ENCODE results near the gene LACTB.
A peak's percentile ranks its signal among the peaks of the same experiment; 100 is the strongest.
"Not testable (repeated sequence)": the region's sequence is repeated elsewhere in the genome, so short reads cannot be mapped to it uniquely, and the experiment has no call there.

The LACTB gene

DNA sequence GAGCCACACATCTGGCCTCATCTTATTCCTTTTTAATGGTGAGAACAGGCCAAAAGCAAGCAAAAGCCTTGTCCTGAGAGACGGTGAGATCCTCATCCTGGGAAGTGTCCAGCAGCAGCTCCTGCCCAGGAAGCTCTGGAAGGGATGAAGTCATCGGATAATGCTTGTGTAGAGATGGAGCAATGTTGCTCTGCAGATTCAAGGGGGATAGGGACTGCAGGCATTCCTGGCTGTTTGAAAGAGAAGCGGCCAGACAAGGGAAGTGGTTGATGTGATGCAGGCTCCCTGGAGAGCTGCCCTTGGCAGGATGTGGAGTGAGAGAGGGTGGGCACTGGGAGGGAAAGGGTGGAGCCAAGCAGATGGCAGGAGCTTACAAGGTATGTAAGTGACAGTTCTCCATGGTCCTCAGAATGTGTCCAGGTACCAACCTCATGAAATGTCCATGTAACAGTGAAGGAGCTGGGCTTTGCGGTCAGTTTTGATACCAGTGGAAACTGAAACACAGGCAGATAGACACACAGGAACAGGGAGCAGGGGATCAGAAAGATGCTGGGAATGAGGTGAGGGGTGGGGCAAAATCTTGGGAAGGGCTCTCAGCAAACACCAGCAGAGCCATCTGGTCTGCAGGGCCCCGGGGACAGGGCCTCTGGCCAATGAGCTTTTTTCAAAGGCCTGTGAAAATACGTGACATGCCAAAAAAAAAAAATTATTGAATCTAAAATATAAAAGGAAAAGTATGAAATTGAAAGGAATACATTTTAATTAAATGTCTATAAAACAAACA, 32.2 kb upstream of the LACTB start:
- FAIRE-seq (peak; percentile 56), DNase-seq (ENCODE audit: low spot score) (peak; percentile 84)

DNA sequence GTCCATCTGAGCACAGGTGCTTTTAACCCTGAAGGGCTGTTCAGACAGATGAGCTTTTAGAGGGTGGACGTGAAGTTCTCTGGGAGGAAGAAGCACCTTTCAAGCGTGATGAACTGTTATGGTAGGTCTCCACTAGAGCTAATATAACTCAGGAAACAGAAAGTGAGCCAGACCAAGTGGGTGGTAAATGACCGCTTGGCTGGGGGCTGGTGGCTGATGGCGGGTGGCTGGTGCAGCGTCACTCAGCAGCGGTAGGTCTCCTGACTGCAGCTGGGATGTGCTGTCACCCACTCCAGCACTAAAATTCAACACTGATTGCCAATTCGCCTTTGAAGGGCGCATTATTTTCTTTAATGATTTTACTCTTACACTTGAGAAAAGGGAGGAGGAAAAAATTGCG, 31.2 kb upstream of the LACTB start:
- no peak for FAIRE-seq
- DNase-seq (ENCODE audit: low spot score) = no peak

DNA sequence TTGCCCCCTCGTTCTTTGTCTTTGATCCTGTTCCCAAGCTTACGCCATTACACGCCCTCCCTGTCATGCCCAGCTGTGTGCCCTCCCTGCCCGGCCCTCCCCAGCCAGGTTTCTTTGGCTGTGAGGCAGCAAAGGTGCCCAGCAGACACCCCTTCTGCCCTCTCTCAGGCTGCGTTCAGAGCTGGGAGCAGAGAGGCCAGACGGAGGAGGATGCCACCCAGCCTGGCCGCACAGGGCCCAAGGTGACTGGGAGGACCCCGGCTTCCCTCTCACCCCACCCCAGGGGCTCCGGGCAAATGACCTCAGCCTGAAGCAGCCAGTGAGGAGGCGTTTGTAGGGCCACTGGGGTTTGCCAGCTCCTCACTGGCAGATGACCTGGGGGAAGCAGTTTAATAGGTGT, 30.8 kb upstream of the LACTB start:
- FAIRE-seq (no peak), DNase-seq (ENCODE audit: low spot score) (no peak)

DNA sequence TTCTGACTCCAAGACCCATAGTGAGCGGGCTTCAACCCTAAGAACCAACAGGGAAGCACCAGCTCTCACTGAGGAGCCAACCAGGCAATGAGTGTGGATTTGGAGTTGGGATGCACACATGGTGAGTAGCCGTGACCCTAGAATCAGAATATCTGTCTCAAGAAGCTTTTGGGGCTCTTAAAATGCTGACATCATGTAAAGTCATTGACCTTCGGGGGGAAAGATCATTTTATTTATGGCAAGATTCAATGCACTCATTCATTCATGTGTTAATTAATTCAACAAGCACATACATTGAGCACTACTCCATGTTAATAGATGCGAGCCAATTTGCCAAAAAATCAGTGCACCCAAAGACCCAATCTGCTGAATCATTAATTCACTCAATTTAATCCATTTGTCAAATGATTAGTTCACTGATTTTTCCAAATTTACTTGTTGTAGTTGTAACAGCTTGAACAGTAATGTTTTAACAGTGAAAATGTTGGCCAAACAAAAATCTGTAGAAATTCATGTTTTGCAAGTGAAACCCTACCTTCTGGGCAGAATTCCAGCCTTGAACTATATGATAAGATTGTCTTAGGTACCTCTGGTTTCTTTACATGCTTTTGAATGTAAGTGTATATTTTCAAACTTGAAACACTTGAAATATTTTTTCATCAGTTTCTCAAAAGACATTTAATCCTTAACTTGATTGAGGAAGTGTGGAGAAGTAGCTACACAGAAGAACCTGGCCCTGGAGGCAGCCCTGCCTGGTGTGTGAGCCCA, 29.8 kb upstream of the LACTB start:
- peak; percentile 53 for FAIRE-seq
- DNase-seq (ENCODE audit: low spot score) = no peak

DNA sequence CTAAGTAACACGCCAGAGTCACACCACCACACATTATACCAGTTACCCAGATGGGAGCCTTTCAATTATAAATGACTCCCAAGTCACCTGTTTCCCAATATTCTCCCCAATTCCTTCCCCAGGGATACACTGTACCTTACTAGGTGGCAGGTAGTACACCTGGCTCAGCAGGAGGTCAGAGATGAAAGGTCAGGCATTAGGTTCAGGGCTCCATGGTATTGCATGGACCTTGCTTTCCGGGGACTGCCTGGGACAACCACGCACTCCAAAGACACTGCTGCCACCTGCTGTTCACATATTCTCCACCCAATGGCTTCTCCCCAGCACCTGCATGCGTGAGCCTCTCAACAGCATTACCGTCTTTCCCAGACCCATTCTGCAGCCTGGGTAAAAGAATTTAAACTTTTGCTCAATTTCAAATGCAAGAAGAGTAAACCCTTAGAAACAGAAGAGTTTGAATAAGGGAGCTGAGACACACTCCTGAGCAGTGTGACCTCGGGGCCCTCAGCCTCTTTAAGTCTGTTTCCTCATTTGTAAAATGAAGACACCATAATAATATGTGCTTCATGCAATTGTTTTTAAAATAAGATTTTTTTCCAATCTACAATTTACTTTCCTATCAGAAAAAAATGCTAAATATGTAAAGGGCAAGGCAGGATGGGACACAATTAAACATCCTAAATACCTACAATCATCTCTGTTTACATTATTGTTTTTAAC, 28.0 kb upstream of the LACTB start:
- DNase-seq (ENCODE audit: low spot score) = peak; percentile 85
- FAIRE-seq = peak; percentile 97

DNA sequence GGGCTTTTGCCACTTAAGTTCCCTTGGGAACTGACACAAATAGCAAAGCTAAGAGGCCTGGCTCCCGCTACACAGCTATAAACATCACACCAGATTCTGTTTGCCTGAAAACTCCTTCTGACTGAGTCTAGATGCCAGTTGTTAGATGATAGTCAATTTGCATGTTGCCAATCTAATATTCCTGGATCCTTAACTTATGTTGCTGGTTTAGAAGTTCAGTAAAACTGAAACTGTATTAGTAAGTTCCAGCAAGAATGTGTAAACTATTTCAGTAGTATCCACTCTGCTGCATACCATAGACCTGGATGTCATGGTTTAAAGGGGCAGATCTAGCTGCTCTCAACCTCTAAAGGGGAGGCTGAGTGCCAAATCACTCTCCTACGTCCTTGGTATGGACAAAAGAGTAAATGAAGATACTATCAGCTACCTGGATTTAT, 27.1 kb upstream of the LACTB start:
- FAIRE-seq (peak; percentile 48), DNase-seq (ENCODE audit: low spot score) (peak; percentile 54)

DNA sequence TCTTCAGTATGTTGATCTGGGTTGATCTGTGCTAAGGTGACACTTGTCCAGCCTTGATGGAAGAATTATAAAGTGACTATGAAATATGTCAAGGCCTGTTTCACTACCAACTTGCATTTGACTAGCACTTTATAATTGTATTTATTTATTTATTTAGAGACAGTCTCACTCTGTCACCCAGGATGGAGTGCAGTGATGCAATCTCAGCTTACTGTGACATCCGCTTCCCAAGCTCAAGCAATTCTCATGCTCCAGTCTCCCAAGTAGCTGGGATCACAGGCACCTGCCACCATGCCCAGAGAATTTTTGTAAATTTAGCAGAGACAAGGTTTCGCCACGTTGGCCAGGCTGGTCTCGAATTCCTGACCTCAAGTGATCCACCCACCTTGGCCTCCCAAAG, 25.5 kb upstream of the LACTB start:
- no peak for FAIRE-seq

DNA sequence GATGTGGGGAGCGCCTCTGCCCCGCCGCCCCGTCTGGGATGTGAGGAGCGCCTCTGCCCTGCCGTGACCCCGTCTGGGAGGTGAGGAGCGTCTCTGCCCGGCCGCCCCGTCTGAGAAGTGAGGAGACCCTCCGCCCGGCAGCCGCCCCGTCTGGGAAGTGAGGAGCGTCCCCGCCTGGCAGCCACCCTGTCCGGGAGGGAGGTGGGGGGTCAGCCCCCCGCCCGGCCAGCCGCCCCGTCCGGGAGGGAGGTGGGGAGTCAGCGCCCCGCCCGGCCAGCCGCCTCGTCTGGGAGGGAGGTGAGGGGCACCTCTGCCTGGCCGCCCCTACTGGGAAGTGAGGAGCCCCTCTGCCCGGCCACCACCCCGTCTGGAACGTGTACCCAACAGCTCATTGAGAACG, 22.8 kb upstream of the LACTB start:
- DNase-seq (ENCODE audit: low spot score); FAIRE-seq: not testable (repeated sequence)

More for the DNA sequence above, 25.5 kb upstream of the LACTB start:
- DNase-seq (ENCODE audit: low spot score) = no peak

DNA sequence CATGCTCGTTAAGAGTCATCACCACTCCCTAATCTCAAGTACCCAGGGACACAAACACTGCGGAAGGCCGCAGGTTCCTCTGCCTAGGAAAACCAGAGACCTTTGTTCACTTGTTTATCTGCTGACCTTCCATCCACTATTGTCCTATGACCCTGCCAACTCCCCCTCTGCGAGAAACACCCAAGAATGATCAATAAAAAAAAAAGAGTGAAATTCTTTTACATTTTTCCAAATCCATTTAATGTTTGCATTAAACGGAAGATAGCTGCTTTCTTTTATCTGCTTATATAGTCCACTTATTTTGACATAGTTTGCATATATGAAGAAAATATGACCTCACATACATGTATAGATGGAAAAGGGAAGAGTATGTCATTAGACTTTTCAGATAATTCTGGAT, 22.1 kb upstream of the LACTB start:
- not testable (repeated sequence) for FAIRE-seq

DNA sequence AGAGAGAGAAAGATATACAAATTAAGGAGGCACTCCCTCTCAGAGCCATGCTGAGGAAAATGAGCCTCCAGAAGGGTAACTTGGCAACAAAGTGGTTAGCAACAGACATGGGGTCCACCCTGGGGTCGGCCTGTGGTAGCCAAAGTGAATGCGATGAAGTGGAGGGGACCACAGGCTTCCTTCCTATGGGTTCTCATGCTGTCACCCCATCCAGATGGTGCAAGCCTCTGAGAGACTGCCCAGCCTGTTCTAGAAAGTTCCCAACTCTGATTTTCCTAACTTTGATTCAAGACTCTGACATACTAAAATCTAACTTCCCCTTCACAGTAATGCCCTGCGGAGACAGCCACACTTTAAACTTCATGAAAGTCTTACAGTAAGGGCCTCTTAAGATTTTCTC, 18.2 kb upstream of the LACTB start:
- no peak for DNase-seq (ENCODE audit: low spot score)

More for the DNA sequence above, 22.1 kb upstream of the LACTB start:
- not testable (repeated sequence) for DNase-seq (ENCODE audit: low spot score)

DNA sequence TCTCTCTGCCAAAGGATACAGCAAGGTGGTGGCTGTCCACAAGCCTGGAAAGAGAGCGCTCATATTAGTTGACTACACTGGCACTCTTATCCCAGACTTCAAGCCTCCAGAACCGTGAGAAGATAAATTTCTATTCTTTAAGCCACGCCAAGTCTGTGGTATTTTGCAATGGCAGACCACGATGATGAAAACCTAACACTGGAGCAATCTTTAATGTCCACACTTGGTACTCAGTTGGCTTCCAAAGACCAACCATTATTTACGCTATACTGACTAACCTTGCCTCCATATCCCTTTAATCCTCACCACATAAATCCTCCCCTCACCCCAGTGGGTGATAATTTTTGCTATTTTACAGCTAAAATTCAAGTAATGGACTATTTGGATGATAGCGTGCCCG, 16.9 kb upstream of the LACTB start:
- no peak for DNase-seq (ENCODE audit: low spot score)
- FAIRE-seq = no peak

More for the DNA sequence above, 18.2 kb upstream of the LACTB start:
- FAIRE-seq = no peak

DNA sequence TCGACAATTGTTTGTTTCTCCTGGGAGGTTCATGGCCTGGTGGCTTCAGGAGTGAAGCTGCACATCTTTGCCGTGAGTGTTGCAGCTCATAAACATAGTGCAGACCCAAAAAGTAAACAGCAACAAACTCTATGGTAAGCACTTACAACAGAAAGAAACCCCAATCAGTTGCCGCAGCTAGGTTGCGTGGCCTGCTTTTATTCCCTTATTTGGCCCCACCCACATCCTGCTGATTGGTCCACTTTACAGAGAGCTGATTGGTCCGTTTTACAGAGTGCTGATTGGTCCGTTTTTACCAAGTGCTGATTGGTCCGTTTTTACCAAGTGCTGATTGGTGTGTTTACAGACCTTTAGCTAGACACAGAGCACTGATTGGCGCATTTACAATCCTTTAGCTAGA, 16.3 kb upstream of the LACTB start:
- not testable (repeated sequence) for FAIRE-seq; DNase-seq (ENCODE audit: low spot score)

DNA sequence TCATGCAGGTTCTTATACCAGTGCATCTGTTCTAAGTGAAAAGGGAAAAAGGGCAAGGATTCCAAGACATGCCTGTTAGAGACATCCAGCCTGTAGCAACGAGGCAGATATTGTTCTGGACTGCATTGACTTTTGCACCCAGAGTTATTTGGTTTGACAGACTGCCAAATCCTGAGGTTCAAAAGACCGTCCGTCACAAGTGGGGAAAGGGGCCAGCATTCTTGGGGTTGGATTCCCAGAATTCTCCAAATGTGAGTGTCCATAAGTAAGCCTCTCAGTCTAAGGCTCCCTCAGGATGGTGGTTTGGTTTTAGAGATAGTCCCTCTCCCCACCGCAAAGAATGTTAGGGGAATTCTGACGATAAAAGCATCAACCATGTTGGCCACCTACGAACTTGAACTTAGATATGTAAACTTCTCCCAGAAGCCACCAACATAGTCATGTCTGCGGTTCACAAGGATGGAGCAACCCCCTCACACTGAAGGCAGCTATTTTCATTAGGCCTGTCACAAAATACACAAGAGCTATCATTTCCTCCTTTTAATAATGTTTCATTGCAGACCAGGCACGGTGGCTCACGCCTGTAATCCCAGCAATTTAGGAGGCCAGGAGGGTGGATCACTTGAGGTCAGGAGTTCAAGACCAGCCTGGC, 13.6 kb upstream of the LACTB start:
- DNase-seq (ENCODE audit: low spot score) = peak; percentile 92
- FAIRE-seq = peak; percentile 87

DNA sequence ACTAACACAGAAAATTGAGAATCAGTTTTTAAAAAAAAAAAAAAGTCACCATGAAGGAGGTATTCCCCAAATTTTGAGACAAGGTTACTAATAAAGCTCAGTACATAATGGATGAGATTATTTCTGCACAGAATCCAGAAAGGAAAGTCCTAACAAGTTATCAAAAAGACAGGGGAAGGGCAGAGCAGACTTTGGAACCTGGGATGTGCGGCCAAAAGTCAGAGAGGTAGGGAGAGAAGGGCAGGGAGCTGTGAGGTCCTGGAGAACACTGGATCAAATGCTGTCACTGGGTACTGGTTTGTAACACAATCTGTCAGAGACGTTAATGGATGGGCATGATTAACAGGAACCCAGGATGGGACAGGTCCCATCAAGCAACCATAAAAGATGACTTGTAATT, 12.2 kb upstream of the LACTB start:
- FAIRE-seq (no peak), DNase-seq (ENCODE audit: low spot score) (no peak)

DNA sequence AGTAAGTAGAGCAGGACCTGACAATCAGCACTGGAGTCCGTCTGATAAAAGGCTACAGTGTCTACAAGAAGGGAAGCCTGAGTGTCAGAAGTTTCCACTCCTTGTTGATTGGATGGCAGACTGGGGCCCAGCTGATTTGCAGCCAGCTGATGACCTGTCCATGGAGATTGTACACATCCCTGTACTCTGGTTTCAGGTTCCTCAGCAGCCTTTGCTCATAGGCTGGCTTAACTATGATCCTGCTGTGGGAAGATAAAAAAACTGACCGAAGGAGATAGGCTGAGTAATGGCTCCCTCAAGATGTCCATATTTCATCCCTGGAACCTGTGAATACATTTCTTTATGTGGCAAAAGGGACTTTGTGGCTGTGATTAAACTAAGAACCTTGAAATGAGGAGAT, 11.7 kb upstream of the LACTB start:
- FAIRE-seq = no peak
- DNase-seq (ENCODE audit: low spot score) = no peak

DNA sequence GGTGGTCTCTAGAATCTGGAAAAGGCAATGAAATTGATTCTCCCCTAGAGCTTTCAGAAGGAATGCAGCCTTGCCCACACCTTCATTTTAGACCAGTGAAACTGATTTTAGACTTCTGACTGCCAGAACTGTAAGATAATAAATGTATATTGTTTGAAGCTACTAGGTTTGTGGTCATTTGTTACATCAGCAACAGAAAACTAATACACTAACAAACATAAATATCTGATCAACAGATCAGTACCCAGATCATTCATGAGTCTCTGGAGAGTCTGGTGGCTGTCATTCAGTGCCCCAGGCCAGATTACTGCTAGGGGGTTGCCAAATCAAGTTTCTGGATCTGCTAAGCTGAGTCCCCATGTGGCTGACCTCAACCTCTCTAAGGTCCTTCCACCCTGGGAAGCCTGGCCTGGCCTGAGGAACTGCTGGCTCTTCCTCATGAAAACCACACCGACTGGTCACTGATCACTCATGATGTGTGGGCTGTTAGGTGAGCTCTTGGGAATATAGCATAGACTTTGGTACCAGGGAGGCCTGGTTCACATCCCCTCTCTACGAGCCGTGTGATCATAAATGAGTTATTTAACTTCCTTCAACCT, 11.1 kb upstream of the LACTB start:
- DNase-seq (ENCODE audit: low spot score) (no peak), FAIRE-seq (no peak)

DNA sequence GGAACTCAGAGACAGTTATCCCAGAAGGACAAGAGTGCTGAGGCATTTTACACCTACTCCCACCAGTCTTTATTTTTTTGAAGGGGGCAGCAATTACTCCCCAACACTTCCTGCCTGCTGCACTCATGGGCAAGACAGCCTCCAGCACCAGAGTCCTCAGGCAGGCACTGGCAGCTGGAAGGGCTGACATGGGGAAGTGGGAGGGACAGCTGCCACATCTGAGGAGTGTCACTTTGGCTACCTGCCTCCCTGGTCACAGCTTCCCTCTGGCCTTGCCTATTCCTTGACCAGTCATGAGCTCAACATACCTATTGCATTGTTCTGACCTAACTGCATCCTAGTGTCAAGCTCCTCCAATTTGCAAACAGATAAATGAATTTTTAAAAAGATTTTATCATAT, 10.2 kb upstream of the LACTB start:
- DNase-seq (ENCODE audit: low spot score) (no peak), FAIRE-seq (peak; percentile 62)

DNA sequence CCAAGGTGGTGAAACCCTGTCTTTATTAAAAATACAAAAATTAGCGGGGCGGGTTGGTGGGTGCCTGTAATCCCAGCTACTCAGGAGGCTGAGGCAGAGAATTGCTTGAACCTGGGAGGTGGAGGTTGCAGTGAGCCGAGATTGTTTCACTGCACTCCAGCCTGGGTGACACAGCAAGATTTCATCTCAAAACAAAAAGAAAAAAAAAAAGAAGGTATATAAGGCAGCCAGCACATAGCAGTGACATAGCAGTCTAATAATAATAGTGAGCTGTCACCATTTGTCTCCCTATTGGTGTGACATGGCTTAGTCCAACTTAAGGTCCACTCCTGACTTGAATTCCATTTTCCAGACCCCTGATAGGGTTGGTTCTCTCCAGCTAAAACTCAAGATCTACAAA, 8.8 kb upstream of the LACTB start:
- DNase-seq (ENCODE audit: low spot score) = no peak
- FAIRE-seq = no peak

DNA sequence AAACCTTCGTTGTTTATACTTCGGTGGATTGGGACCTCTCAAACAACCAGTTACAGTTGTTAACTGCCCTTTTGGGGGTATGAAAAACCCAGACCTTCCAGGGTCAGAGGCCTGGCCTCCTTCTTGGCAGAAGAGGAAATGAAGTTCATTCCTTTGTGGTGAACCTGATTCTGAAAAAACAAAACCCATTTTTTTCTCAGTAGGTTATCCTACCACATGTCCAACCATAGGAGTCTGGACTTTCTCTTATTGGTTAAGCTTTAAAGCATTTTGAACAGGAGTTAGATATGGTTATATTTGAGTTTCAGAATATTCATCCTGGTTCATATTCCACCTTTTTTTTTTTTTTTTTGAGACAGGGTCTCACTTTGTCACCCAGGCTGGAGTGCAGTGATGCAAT, 7.2 kb upstream of the LACTB start:
- DNase-seq (ENCODE audit: low spot score) = no peak
- no peak for FAIRE-seq

DNA sequence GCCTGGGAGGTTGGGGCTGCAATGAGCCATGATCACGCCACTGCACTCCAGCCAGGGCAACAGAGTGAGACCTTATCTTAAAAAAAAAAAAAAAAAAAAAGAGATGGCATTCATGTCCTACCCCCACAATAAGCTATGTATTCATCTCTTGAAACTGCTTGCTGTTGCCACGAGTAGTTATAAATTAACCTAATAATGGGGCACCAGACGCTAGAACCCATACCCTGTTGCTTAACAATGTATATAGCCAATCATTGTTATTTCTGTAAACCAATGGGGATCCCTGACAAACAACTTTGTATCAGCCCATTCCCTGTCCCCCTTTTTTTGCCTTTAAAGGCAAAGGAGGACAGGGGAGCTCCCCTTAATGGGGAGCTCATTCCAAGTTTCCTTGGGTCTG, 2.8 kb upstream of the LACTB start:
- no peak for DNase-seq (ENCODE audit: low spot score)
- peak; percentile 17 for FAIRE-seq
